UCSD-AML1 (cell line): ENCODE results near the gene COL25A1.
"Not testable (repeated sequence)": the region's sequence is repeated elsewhere in the genome, so short reads cannot be mapped to it uniquely, and the experiment has no call there.

ENCODE experiments used
- DNase-seq: peaks from one replicate; lab custom pipeline; 2025; ENCODE audit not compliant: unreplicated experiment; lab: John Stamatoyannopoulos, UW

Gene COL25A1

GRCh38 chr4:108881190-108881589 is 421.3 kb downstream of the COL25A1 start:
- no peak for DNase-seq

- no peak for DNase-seq
These were observed 423.7 kb downstream of the COL25A1 start for GRCh38 chr4:108878806-108879205.

DNA sequence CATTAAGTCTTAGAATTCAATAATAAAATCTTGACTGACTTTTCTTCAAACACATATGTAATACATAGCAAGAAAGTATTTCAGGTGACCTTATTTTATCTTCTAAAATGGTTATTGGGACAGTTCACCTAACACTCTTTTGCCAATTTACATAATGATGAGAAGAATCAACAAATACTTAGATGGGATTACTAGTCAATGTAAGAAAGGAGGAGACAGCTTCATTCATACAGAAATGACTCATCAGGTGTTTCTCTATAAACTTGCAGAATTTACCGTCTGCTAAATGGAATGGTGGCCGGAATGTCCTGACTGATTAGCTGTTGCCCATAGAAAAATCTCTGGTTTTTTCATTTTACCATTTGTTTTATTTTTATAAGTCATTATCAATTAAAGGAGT is 424.6 kb downstream of the COL25A1 start:
- no peak for DNase-seq

- no peak for DNase-seq
These were observed 427.7 kb downstream of the COL25A1 start for GRCh38 chr4:108874806-108875205.

DNA sequence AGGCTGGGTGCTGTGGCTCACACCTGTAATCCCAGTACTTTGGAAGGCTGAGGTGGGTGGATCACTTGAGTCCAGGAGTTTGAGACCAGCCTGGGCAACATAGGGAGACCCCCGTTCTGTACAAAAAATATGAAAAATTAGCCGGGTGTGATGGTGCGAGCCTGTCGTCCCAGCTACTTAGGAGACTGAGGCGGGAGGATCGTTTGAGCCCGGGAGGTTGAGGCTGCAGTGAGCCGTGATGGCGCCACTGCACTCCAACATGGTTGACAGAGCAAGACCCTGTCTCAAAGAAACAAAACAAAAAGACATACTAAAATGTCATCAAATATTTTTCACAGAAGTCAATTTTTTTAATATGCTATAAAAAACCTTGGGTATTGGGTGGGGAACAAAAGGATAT is 432.5 kb downstream of the COL25A1 start:
- DNase-seq = not testable (repeated sequence)

- DNase-seq = no peak
These were observed 433.7 kb downstream of the COL25A1 start for GRCh38 chr4:108868606-108869227.

DNA sequence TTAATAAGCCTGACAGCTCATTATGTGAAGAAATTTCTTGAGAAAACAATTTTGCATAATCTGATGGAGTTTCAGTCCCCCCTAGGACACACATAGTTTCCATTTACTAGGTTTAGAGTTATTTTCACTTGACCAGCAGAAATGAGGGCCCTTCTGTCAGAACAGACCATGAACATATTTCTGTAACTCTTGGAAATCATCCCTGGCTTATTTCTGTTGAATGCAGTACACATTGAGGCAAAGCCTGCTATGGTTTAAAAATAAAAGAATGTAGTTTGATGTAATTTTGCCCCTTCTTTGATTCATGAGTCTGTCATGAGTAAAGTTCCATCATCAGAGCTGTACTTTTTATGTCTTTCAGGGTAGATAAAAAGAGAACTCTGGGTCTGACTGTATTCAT is 435.0 kb downstream of the COL25A1 start:
- no peak for DNase-seq

DNA sequence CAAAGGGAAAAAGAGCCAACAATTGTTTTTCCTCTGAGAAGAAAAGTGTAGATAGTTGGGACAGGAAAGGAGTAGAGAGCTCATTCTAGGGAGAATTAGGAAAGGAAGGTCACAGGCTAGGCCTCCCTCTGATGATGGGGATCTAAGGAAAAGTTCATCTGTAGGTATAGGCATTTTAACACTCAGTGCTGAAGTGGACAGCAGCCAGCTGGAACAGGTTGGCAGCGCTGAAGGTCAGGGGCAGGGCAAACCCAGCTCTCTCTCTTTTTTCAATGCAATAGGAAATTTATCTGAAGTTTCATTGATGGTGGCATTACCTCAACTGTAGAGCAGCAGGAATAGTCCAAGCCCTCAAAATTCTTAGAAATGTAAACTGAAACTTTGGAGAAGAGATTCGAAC is 441.1 kb downstream of the COL25A1 start:
- DNase-seq = no peak

GRCh38 chr4:108854786-108855185 is 447.7 kb downstream of the COL25A1 start:
- DNase-seq = no peak

GRCh38 chr4:108852691-108853090 is 449.8 kb downstream of the COL25A1 start:
- DNase-seq = no peak

- DNase-seq = no peak
These were observed 451.1 kb downstream of the COL25A1 start for GRCh38 chr4:108851366-108851765.

- no peak for DNase-seq
These were observed 452.2 kb downstream of the COL25A1 start for GRCh38 chr4:108850219-108850649.

DNA sequence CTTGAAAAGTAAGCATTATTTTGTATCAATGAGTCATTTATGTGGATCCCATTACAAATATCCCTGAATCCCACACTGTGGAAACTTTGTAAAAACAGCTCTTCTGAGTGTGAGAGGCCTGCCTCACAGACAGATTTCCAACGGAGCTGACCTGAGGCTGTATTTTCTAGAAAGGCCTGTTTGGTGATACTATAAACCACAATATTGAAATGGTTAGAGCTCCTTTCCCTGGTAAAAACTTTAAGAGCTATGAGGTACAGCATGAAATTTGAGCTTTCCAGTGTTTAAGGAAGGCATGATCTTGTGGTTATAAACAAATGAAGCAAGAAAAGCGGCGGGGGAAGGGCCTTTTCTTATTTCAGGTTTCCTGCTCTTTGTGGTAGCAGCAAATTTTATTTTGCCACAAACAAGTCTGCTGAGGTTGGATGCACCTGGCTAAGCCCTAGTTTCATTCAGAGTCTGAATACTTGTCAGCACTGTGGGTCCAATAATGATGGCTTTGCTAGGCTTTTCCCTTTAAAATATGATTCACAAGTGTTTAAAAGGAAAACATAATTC is 452.8 kb downstream of the COL25A1 start:
- DNase-seq = no peak

DNA sequence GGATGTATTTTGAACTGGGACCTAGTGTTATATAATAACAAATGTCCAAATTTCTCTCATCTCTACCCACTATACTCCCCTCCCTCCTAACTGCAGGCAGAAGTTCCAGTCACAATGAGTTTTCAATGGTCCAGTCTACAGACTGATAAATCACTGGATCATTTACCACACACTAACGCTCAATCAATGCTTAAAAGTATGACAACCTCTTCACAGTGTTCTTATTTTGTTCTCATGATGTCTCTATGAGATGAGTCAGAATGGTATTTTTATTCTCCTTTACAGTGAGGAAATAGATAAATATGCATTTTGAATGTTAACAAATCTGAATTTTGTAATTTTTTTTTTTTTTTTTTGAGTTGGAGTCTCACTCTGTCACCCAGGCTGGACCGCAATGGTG is 455.9 kb downstream of the COL25A1 start:
- DNase-seq = no peak

- DNase-seq = no peak
These were observed 462.0 kb downstream of the COL25A1 start for GRCh38 chr4:108840426-108840975.

GRCh38 chr4:108839333-108839732 is 463.1 kb downstream of the COL25A1 start:
- DNase-seq = no peak

DNA sequence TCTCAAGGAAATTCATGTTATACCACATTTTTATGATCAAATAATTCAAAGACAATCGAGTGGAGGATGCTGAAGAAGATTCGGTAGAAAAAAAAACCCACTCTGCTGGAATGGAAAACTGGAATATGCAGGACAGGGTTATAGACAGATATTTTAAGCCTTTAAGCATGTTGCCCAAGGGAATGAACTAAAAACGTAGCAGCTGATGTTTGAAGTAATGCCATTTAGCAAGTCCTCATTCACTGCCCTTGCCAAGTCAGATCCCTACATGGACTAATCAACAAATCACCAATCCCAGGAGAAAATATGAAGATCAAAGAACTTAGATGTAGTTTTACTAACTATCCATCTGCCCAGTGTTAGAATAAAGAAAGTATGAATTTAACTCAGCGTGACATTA is 464.0 kb downstream of the COL25A1 start:
- no peak for DNase-seq

- DNase-seq = no peak
These were observed 467.5 kb downstream of the COL25A1 start for GRCh38 chr4:108834835-108835384.

- no peak for DNase-seq
These were observed 468.2 kb downstream of the COL25A1 start for GRCh38 chr4:108834166-108834834.

- no peak for DNase-seq
These were observed 469.4 kb downstream of the COL25A1 start for GRCh38 chr4:108833046-108833445.

- no peak for DNase-seq
These were observed 470.6 kb downstream of the COL25A1 start for GRCh38 chr4:108831886-108832285.

GRCh38 chr4:108831291-108831690 is 471.2 kb downstream of the COL25A1 start:
- no peak for DNase-seq
